H1 (cell line): ENCODE data around the gene PLTP. TPM values are rescaled to one million over a fixed set of nuclear protein-coding genes. Genes with fewer than 3 reads are reported as not detected.

ENCODE experiments used
- ATF3 ChIP-seq: IDR thresholded peaks from 2 replicates; pipeline ENCODE4 v1.6.1; 2011; ENCODE audit warnings: low read depth, mild to moderate bottlenecking, low read length; ENCODE audit not compliant: insufficient read depth
- FOSL1 ChIP-seq: IDR thresholded peaks from 2 replicates; pipeline ENCODE4 v1.6.1; 2011; ENCODE audit warnings: mild to moderate bottlenecking, low read depth, low read length, moderate library complexity; ENCODE audit not compliant: insufficient read depth
- JUND ChIP-seq: IDR thresholded peaks from 2 replicates; pipeline ENCODE4 v1.6.1; 2011; ENCODE audit warnings: mild to moderate bottlenecking, improper control_type of control experiment, low read length
- NRF1 ChIP-seq: IDR thresholded peaks from 2 replicates; pipeline ENCODE4 v1.6.1; 2011; ENCODE audit warnings: mild to moderate bottlenecking, low read depth, low read length, improper control_type of control experiment
- RFX5 ChIP-seq: IDR thresholded peaks from 2 replicates; pipeline ENCODE4 v1.6.1; 2011; ENCODE audit warnings: low read depth, low read length, improper control_type of control experiment, borderline replicate concordance
- TAF1 ChIP-seq: IDR thresholded peaks from 2 replicates; pipeline ENCODE4 v1.6.1; 2011; ENCODE audit warnings: mild to moderate bottlenecking, low read depth, low read length
- ZNF274 ChIP-seq: IDR thresholded peaks from 2 replicates; pipeline ENCODE4 v1.7.0; 2012; ENCODE audit warnings: low read length, borderline replicate concordance; ENCODE audit errors: extremely low read depth
- polyA plus RNA-seq, 7 experiments: library from polyadenylated mRNA; depleted of rRNA in 3 of 7; stranded (reverse) in 5 of 7; unstranded in 2 of 7; fragments of >200 nt in 5 of 7; fragments of 200-250 nt in 2 of 7; gene quantifications; 1 replicate in 5 of 7; 2 replicates in 1 of 7; 4 replicates in 1 of 7; pipeline versions ENCODE4 v1.2.1 to v1.2.3, GENCODE V29; 2011 to 2013; ENCODE audit warnings: missing spikeins in 2 of 7, mixed read lengths in 2 of 7
- total RNA-seq: library from RNA; stranded (reverse); fragmentation: NEBNext Ultra II Directional; extraction: Animal tissue kit (Norgen Biotek cat#: 25700); gene quantifications from 2 replicates; pipeline ENCODE4 v1.2.1, GENCODE V29; 2021

PLTP gene
- total and polyA plus RNA-seq, 2 of the 8 experiments (the other 6 are each of a cell fraction or from before 2014, with no cell fraction given): 120 to 194 TPM

GRCh38 chr20:45911486-45912343, at the start of gene PLTP (continued):
- TF ChIP-seq RFX5: no peak
- no peak for TF ChIP-seq NRF1
- TF ChIP-seq JUND: no peak
- TF ChIP-seq FOSL1: no peak
- peak; percentile 71 for TF ChIP-seq TAF1
- no peak for TF ChIP-seq ZNF274
- TF ChIP-seq ATF3: no peak
- TF ChIP-seq, all 59 proteins: peak for 13
